Measurements from ENCODE around the gene SGK1.

DNA sequence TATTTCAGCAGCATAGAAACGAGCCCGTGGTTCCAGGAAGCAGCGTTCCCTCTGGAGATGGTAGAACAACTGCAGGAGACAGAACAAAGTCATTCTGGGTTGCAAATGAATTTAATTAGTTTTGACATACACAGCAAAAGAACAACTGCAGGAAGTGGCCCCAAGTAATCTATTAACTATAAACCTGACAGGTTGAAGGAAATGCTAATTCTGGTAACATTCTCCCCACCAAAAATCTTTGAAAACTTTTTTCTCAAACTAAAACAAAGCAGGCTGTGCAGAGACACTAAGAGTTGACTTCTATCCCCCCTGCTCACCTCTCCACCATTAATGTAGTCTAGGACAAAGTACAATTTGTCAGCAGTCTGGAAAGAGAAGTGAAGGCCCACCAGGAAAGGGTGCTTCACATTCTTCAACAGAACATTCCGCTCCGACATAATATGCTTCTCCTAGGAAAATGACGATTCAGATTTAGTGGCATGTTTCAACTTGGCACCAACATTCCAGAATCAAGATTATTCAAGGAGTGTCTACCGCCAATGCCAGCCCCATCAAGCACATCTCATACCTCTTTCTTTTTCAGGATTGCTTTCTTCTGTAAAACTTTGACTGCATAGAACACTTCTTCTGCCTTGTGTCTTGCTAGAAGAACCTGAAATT, 145.1 kb downstream of the SGK1 start:
- TF ChIP-seq YY1 (tag by site-specific recombination; IDR thresholded peaks at IDR 0.05) (no peak), HOXA7 (CRISPR knock-in tag; IDR thresholded peaks at IDR 0.05; ENCODE audit: borderline replicate concordance) (no peak), ZNF292 (tag by site-specific recombination; IDR thresholded peaks at IDR 0.05; ENCODE audit: borderline replicate concordance, low read depth) (no peak), ZNF398 (tag by site-specific recombination; IDR thresholded peaks at IDR 0.05) (no peak), ZNF274 (IDR thresholded peaks at IDR 0.05; ENCODE audit: low read length) (no peak), ZNF274 (tag by site-specific recombination; IDR thresholded peaks at IDR 0.05; ENCODE audit: borderline replicate concordance) (no peak), ZNF76 (tag by site-specific recombination; IDR thresholded peaks at IDR 0.05; ENCODE audit: borderline replicate concordance, low read depth) (no peak), ZBTB11 (tag by site-specific recombination; conservative IDR thresholded peaks at IDR 0.05; ENCODE audit: low read depth) (no peak), ZNF121 (tag by site-specific recombination; IDR thresholded peaks at IDR 0.05) (no peak), SP2 (tag by site-specific recombination; IDR thresholded peaks at IDR 0.05) (no peak), ZNF362 (tag by site-specific recombination; IDR thresholded peaks at IDR 0.05) (no peak), ATF2 (tag by site-specific recombination; IDR thresholded peaks at IDR 0.05; ENCODE audit: low read depth) (no peak), ZNF48 (tag by site-specific recombination; IDR thresholded peaks at IDR 0.05) (no peak)
- TF ChIP-seq, protein P1, sequence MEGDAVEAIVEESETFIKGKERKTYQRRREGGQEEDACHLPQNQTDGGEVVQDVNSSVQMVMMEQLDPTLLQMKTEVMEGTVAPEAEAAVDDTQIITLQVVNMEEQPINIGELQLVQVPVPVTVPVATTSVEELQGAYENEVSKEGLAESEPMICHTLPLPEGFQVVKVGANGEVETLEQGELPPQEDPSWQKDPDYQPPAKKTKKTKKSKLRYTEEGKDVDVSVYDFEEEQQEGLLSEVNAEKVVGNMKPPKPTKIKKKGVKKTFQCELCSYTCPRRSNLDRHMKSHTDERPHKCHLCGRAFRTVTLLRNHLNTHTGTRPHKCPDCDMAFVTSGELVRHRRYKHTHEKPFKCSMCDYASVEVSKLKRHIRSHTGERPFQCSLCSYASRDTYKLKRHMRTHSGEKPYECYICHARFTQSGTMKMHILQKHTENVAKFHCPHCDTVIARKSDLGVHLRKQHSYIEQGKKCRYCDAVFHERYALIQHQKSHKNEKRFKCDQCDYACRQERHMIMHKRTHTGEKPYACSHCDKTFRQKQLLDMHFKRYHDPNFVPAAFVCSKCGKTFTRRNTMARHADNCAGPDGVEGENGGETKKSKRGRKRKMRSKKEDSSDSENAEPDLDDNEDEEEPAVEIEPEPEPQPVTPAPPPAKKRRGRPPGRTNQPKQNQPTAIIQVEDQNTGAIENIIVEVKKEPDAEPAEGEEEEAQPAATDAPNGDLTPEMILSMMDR (tag by site-specific recombination; IDR thresholded peaks at IDR 0.05): no peak
- TF ChIP-seq, protein P2, sequence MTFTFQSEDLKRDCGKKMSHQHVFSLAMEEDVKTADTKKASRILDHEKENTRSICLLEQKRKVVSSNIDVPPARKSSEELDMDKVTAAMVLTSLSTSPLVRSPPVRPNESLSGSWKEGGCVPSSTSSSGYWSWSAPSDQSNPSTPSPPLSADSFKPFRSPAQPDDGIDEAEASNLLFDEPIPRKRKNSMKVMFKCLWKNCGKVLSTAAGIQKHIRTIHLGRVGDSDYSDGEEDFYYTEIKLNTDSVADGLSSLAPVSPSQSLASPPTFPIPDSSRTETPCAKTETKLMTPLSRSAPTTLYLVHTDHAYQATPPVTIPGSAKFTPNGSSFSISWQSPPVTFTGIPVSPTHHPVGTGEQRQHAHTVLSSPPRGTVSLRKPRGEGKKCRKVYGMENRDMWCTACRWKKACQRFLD (tag by site-specific recombination; IDR thresholded peaks at IDR 0.05): no peak

Measured in HEK293 (cell line).